Ammon's horn (tissue), 1 donor: Measurements from ENCODE around the gene C6.
"Not testable (repeated sequence)": the region's sequence is repeated elsewhere in the genome, so short reads cannot be mapped to it uniquely, and the experiment has no call there.

Experiments used
- DNase-seq: peaks from one replicate; pipeline ENCODE4 v3.0.0-alpha.2; 2016; ENCODE audit warnings: low spot score

The C6 gene

DNA sequence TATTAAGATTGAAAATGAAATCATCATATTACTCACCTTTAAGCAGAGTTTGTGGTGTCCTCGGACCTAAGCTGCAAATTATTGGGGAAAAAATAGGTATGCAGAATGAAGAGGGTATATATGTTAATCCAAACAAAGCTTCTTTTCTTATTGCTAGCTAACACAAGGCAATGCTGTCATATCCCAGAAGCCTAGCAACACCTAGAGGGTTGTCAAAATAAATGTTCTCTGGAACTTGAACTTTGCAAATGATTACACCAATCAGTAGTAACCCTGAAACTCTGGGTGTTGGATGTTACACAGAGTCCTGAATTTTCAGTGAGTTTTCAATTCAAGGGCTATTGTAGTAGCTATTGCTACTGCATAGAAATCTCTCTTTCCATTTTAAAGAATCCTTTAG, at the start of gene C6:
Gene C6, minus strand, starts transcription at position 193 of the 400 bp plus-strand sequence. CDS start 10,302 bp downstream, outside the sequence.
- no peak for DNase-seq

- no peak for DNase-seq
Observed at GRCh38 chr5:41256400-41256799, 43.1 kb upstream of the C6 start.

DNA sequence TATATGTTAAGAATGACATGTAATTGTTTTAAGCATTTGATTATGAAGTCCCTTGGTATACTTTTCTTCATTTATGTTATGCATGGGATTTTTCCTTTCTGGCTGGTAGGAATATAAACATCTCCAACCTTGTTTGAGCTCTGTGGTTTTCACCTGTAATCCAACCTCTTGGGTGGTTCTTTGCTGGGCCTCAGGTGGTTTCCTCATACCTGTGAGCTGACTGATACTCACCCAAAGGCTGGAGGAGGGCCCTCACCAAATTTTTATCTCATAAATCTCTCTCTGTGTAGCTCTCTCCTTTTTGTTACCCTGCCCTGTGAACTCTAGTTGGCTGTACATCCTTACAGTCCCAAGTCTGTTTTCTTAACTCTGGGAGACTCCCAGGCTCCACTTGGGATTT, 39.8 kb upstream of the C6 start:
- DNase-seq, result no peak

- DNase-seq, result no peak
Observed at GRCh38 chr5:41252036-41252435, 38.7 kb upstream of the C6 start.

GRCh38 chr5:41250351-41250987, 37.1 kb upstream of the C6 start:
- no peak for DNase-seq

DNA sequence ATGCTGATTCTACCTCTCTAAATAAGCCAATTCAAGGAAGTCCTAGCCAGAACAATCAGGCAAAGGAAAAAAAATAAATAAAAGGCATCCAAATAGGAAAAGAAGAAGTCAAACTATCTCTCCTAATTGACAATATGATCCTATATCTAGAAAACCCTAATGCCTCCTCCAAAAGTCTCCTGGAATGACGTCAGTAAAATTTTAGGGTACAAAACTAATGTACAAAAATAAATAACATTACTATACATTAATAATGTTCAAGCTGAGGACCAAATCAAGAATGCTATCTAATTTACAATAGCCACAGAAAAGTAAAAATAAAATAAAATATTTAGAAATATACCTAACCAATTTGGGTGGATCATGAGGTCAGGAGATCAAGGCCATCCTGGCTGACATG, 33.8 kb upstream of the C6 start:
- no peak for DNase-seq

DNA sequence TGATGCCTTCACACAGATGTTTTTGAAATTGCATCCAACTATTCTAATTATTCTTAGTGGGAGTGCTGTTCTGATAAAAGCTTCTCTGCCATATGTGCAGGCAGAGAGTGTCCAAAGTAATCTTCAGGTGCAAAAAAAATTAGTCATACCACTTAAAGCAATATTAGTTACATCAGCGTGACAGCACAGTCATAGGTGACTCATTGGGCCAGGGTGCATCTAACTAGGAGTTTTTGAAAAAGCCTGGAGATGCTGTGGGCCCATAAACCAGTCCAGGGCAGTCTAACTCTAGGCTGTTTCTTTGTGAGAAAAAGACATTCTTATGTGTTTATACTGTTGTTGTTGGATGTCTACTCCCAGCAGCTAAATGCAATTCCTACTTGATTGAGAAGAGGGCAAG, 33.0 kb upstream of the C6 start:
- no peak for DNase-seq

- no peak for DNase-seq
Observed at GRCh38 chr5:41243558-41243957, 30.2 kb upstream of the C6 start.

GRCh38 chr5:41240985-41241384, 27.7 kb upstream of the C6 start:
- no peak for DNase-seq

DNA sequence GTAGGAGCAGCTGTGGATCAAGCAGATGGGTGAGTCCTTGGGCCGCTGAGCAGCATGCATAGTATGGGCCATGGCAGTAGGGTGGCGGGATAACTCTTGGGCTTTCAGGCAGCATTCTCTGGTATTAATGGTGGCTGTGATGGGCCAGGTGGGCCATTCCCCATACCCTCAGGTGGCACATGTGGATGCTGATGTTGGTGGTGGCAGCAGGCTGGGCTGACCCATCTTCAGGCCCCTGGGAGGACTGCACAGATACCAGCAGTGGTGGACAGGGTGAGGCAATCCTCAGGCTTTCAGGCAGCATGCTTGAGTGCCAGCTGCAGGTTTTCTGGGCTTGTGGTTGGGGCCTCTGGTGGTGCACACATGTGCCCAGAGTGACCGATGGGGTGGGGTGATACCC, 27.1 kb upstream of the C6 start:
- DNase-seq, result no peak

DNA sequence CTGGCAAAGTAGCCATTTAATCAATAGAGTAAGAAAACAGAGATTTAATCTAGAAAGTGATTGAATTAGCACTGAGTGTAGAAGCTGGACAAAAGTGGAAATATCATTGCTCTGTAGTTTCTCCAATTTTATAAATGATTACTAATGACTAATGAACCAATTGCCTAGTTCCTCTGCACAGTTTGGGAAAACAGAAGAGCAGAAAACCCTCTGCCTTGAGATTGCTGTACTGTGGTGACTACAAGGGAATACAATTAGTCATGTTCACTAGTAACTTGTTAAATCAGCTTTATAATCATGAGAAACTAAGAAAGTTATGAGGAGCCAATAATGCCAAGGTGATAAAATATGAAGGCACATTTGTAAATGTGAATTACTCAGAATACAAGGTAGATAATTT, 21.1 kb upstream of the C6 start:
- no peak for DNase-seq

DNA sequence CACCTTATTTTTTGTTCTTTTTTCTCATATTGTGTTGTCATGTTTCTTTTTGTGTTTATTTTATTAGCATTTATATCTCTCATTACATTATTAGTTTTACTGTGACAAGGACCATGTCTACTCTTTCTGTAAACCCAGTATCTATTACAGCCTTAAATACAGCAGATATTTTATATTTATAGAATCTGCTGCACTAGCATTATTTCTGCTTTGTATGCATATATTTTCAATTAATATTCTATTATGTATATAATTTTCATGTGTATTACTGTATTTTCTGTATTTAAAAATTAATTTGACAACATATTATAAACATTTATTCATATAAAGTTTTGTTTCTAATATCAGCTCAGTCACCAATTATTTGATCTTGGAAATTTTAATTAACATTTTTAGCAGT, 19.5 kb upstream of the C6 start:
- DNase-seq, result no peak

DNA sequence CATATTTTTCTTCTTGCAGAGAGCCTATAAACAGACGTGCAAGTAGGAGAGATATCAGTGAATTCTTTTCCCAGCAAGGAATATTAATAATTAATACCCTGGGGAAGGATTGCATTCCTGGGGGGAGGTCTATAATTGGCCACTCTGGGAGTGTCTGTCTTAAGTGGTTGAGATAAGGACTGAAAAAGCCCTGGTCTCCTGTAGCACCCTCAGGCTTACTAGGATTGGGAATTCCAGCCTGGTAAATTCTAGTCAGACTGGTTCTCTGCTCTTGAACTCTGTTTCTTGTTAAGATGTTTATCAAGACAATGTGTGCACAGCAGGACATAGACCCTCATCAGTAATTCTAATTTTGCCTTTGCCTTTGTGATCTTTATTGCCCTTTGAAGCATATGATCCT, 16.9 kb upstream of the C6 start:
- not testable (repeated sequence) for DNase-seq

GRCh38 chr5:41223962-41224361, 10.6 kb upstream of the C6 start:
- DNase-seq, result no peak

GRCh38 chr5:41219658-41220269, 6.4 kb upstream of the C6 start:
- no peak for DNase-seq

DNA sequence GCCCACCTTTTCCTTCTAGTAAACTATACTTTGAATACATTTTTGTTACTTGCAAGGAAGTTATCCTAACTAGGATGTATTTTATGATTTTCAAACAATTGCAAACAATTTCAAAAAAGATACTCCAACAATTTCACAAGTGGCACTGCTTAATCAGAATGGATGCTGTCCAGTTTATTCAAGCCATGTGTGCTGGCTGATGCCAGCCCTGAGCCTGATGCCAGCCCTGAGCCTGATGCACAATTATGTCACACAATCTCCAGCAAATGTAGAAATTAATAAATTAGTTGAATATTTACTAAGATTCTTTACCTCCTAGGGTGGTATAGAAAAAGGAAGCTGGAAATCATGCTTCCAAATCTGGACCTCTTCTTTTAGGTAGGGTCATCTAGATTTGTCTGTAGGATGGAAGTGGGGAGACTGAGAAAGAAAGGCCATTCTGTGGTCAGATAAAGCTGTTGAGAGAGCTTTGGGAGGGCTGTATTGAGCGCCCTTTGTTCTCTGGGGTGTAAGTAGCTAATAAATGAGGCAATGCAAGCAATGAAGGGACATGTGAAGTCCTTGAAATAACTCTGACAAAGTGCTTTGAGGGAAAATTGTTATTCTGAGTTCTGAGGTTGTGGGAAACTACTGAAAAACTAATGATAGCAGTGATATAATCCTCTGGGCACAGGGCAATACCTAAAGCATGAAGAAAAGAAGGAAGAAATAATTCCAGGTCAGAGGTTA, 5.8 kb upstream of the C6 start:
- no peak for DNase-seq

DNA sequence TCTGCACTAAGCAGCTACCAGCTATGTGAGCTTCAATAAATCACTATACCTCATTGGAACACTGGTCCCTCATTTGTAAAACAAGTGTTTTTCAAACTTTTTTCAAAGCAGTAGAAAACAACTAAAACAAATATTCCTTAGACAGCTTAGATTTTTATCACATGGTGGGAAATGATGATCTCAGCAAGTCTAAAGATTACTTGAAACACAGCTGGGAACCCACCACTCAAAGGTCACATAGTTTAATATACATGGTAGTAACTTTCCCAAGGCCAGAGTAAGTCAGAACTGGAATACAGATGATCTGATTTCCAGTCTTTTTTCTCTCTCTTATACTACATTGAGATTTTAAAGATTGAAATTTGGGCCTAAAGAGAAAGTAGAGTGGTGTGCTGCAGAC, 850 bp upstream of the C6 start:
- no peak for DNase-seq

DNA sequence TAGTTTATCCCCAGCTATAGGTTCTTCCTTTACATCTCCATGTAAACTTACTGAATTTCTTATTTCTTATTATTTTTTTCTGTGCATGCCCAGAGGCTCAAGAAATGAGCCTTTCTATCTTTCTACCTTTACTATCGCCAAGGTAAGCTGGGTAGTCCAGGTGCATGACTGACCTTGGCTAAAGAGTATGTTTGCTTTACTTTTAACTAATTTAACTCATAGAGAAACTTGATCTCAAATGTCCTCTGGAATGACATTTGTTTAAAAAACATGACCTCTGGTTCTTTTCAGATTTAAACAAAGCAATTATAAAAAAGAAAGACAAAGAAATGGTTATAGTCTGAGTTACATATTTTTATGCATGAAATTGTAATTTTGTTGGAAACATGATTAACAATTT, 397 bp downstream of the C6 start:
- no peak for DNase-seq

DNA sequence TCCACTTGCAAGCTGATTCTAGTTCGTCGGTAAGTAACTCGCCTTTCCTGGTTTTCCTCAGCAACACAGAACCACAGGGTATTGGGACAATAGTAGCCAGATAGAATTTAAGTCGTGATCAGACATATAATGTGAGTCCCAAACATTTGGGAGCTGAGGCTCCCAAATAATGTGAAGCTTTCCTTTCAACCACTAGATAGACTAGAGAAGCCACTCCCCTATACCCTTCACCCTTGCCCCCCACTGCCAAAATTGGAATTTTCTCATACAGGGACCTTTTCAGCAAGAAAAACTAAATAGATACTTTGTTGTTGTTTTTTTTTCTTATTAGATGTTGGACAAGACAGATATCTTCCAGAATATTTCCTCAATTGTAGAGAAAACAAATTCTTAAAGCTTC, 1.9 kb downstream of the C6 start:
- DNase-seq, result no peak

DNA sequence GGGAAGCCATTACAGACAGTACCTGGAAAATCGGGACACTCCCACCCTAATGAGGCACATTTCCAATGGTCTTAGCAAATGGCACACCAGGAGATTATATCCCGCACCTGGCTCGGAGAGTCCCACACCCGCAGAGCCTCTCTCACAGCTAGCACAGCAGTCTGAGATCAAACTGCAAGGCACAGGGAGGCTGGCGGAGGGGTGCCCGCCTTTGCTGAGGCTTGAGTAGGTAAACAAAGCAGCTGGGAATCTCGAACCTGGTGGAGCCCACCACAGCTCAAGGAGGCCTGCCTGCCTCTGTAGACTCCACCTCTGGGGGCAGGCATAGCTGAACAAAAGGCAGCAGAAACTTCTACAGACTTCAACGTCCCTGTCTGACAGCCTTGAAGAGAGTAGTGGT, 7.9 kb downstream of the C6 start:
- not testable (repeated sequence) for DNase-seq

GRCh38 chr5:41203033-41203432, 10.3 kb downstream of the C6 start:
- no peak for DNase-seq

GRCh38 chr5:41201082-41201772, 12.1 kb downstream of the C6 start:
- DNase-seq, result no peak

DNA sequence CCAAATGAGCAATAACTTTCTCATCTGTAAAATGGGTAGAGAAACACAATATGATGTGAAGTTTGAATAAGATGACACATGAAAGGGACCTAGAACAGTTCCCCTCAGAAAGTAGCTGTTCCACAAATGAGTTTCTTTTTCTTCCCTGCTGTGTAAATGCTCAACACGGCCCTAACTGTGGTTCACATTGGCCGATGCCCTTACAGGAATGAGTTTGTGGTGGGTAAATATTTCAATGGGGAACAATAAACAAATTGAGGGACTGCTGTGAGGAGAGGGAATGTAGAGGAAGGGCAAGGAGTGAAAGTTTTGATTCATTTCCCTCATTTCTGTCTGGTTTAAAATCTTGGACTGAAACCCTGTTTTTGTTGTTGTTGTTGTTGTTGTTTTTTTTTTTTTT, 12.8 kb downstream of the C6 start:
- no peak for DNase-seq
